COLO668 (cell line): Measurements from ENCODE around the gene DPYD.

ENCODE experiments used
- DNase-seq: peaks from one replicate; lab custom pipeline; 2025; ENCODE audit not compliant: unreplicated experiment; lab: John Stamatoyannopoulos, UW

Gene DPYD

GRCh38 chr1:97105531-97105930 is 815.3 kb downstream of the DPYD start:
- no peak for DNase-seq

GRCh38 chr1:97101509-97101908 is 819.3 kb downstream of the DPYD start:
- no peak for DNase-seq

GRCh38 chr1:97097404-97097925 is 823.4 kb downstream of the DPYD start:
- no peak for DNase-seq

- no peak for DNase-seq
Observed at GRCh38 chr1:97095764-97096163, 825.1 kb downstream of the DPYD start.

GRCh38 chr1:97094247-97094972 is 826.4 kb downstream of the DPYD start:
- no peak for DNase-seq

- DNase-seq = no peak
Observed at GRCh38 chr1:97093741-97094140, 827.1 kb downstream of the DPYD start.

- DNase-seq = no peak
Observed at GRCh38 chr1:97092824-97093223, 828.0 kb downstream of the DPYD start.

GRCh38 chr1:97091679-97092078 is 829.2 kb downstream of the DPYD start:
- no peak for DNase-seq

- DNase-seq = no peak
Observed at GRCh38 chr1:97091263-97091662, 829.6 kb downstream of the DPYD start.

GRCh38 chr1:97090725-97091124 is 830.1 kb downstream of the DPYD start:
- DNase-seq = no peak

GRCh38 chr1:97089173-97089572 is 831.7 kb downstream of the DPYD start:
- DNase-seq = no peak

GRCh38 chr1:97088391-97088790 is 832.4 kb downstream of the DPYD start:
- no peak for DNase-seq

GRCh38 chr1:97084546-97084945 is 836.3 kb downstream of the DPYD start:
- no peak for DNase-seq

GRCh38 chr1:97082160-97082848 is 838.5 kb downstream of the DPYD start:
- no peak for DNase-seq

GRCh38 chr1:97078872-97079271 is 842.0 kb downstream of the DPYD start:
- DNase-seq = no peak

GRCh38 chr1:97077221-97077620 is 843.6 kb downstream of the DPYD start:
- no peak for DNase-seq

- no peak for DNase-seq
Observed at GRCh38 chr1:97074771-97075170, 846.1 kb downstream of the DPYD start.

- DNase-seq = no peak
Observed at GRCh38 chr1:97073936-97074335, 846.9 kb downstream of the DPYD start.

- DNase-seq = no peak
Observed at GRCh38 chr1:97073169-97073568, 847.7 kb downstream of the DPYD start.

GRCh38 chr1:97071173-97071572 is 849.7 kb downstream of the DPYD start:
- no peak for DNase-seq

- no peak for DNase-seq
Observed at GRCh38 chr1:97070376-97070775, 850.5 kb downstream of the DPYD start.

GRCh38 chr1:97069312-97069711 is 851.5 kb downstream of the DPYD start:
- DNase-seq = no peak
